Astrocyte of the spinal cord (primary cell): ENCODE measurements around the gene SAMD11.

ENCODE experiments used
- DNase-seq: peaks from one replicate; pipeline ENCODE4 v3.0.0; 2011; ENCODE audit warnings: low read depth, low spot score
- H3K4me3 ChIP-seq: 2 replicates; pipeline ENCODE4 v1.5.1; 2011; ENCODE audit warnings: low read depth, mild to moderate bottlenecking, low read length, moderate library complexity
- CTCF ChIP-seq: IDR thresholded peaks from 2 replicates; pipeline ENCODE4 v1.5.1; 2012; ENCODE audit warnings: low read depth, mild to moderate bottlenecking, low read length, inconsistent platforms
- in situ Hi-C: cut with HindIII; loops from 2 replicates; pipeline ENCODE4 v1.10.0; 2017; ENCODE audit warnings: low sequenced_read_pairs

Gene SAMD11

GRCh38 chr1:966135-966703, 42.5 kb downstream of the SAMD11 start, which contains the start of gene PLEKHN1:
PLEKHN1 (plus strand) TSS chr1:966482; CDS start chr1:966532, 50 bp downstream.
- in situ Hi-C loops = no loop called here
- H3K4me3 ChIP-seq = peak within 1 kb of the TSS; percentile 55
- TF ChIP-seq CTCF = no peak
- DNase-seq = peak; percentile 35

- TF ChIP-seq CTCF = no peak
- in situ Hi-C loops = no loop called here
- peak; percentile 51 for DNase-seq
- peak overlapping the region; percentile 55 for H3K4me3 ChIP-seq
These were observed 43.1 kb downstream of the SAMD11 start for GRCh38 chr1:966704-967300.

DNA sequence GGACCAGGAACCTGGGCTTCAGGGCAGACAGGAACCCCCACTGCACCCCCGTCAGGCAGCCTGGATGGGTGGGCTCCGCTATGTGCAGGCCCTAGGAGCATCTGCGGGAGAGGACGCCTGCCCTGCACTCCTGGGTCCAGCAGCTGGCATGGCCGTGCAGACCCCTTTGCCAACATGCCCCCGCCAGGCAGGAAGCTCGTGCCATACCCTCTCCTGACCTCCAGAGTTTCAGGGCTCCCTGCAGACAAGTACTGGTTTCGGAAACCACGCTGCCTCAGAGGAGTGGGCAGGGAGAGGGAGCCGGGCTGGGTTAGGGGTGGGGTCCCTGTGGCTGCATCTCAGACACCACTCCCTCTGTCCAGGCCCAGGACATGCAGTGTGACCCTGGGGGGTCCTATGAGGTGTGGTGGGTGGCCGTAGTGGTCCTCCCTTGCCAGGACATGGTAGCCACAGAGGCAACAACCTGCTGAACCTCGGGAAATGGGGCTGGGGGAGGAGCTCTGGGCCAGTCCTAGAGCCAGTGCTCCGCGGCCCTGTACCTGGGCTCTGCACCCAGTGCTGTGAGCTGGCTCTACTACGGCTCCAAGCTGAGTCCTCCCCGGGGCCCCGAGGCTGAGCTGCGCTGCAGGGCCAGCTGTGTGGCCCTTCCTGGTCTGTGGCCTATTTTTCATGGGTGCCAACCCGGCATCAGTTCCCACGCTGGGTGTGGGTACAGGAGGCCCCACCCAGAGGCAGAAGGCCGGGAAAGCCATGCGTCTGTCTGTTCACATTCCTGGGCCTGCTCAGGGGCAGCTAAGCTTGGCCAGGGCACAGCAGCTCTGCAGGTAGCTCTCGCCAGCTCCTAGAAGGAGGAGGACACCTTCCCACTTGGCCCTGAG, 44.0 kb downstream of the SAMD11 start:
- H3K4me3 ChIP-seq = no peak overlapping the region
- in situ Hi-C loops = no loop called here

DNA sequence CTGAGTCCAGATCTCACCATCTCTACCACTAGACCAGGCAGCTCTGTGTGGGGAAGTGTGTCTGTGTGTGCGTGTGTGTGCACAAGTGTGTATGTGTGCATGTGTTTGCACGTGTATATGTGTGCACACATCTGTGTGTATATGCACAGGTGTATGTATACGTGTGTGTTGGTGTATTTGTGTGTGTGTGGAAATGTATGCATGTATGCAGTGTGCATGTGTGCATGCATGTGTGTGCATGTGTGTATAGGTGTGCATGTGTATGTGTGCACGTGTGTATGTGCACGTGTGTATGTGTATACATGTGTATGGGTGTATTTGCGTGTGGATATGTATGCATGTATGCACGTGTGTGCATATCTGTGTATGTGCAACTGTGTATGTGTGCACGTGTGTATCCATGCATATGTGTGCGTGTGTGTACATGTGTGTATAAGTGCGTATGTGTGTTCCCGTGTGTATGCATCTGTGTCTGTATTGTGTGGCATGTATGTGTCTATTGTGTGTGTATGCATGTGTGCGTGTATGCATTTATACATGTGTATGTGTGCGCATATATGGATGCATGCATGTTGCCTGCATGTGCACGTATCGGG, 45.6 kb downstream of the SAMD11 start:
- TF ChIP-seq CTCF = no peak
- no peak for DNase-seq
- H3K4me3 ChIP-seq = no peak overlapping the region
- in situ Hi-C loops = no loop called here

More for the DNA sequence above, 44.0 kb downstream of the SAMD11 start:
- DNase-seq = no peak
- no peak for TF ChIP-seq CTCF

DNA sequence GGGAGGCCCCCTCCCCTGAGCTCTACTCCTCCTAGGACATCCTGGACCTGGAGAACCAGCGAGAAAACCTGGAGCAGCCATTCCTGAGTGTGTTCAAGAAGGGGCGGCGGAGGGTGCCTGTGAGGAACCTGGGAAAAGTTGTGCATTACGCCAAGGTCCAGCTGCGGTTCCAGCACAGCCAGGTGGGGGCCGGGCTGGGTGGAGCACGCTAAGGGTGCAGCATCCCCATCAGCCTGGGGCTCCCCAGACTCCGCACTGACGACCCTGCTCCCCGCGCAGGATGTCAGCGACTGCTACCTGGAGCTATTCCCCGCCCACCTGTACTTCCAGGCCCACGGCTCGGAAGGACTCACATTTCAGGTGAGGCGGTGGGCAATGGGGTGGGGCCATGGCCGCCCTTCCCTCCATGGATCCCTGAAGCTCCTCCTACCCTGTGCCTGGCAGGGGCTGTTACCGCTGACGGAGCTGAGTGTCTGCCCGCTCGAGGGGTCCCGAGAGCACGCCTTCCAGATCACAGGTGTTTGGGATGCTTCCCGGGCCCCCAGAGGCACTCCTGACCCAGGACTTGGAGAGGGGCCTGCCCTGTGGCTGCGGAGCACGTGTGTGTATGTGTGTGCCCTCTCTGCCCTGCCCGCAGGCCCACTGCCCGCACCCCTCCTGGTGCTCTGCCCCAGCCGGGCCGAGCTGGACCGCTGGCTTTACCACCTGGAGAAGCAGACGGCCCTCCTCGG, 46.7 kb downstream of the SAMD11 start:
- DNase-seq = no peak
- H3K4me3 ChIP-seq = no peak overlapping the region
- TF ChIP-seq CTCF = no peak
- in situ Hi-C loops = no loop called here
